SK-N-SH (cell line): ENCODE measurements around the gene HOXC5. TPM values are rescaled to one million over a fixed set of nuclear protein-coding genes. Genes with fewer than 3 reads are reported as not detected.

ENCODE experiments used
- CTCF ChIA-PET: fragments of 300-600, 350-600 bp; formaldehyde crosslinking; extraction: SDS; loops from one replicate; lab custom pipeline; 2021; lab: Yijun Ruan, JAX
- POLR2A ChIA-PET: fragments of 350-600 bp; sonication (Branson Sonifier 250); formaldehyde crosslinking; extraction: SDS; loops from one replicate; lab custom pipeline; 2020; ENCODE audit warnings: antibody characterized with exemption, inconsistent platforms; lab: Yijun Ruan, JAX
- DNase-seq: peaks from one replicate; pipeline ENCODE4 v3.0.0; 2012
- H2AFZ ChIP-seq: fragments of 200-600 bp; sonication (generic); 2 replicates; pipeline ENCODE4 v1.8.1; 2016; ENCODE audit warnings: antibody characterized with exemption, mild to moderate bottlenecking, low read depth
- H3F3A ChIP-seq: fragments of 200-600 bp; sonication (generic); replicated peaks from 2 replicates; pipeline ENCODE3; 2016; ENCODE audit warnings: antibody characterized with exemption, mild to moderate bottlenecking; ENCODE audit not compliant: insufficient read depth
- H3K27ac ChIP-seq, 2 experiments: fragments of 200-500 bp in 1 of 2; fragments of 200-600 bp in 1 of 2; sonication (Bioruptor generic) in 1 of 2; sonication (generic), shearing (Covaris generic) in 1 of 2; 2 replicates each; pipeline versions ENCODE4 v1.5.1 to v1.6.1; 2014 to 2016; ENCODE audit warnings: low read depth in 2 of 2, inconsistent platforms in 1 of 2, low read length in 1 of 2, mild to moderate bottlenecking in 1 of 2, mixed read lengths in 1 of 2
- H3K27me3 ChIP-seq: fragments of 200-600 bp; sonication (generic), shearing (Covaris generic); 2 replicates; pipeline ENCODE4 v1.6.1; 2016; ENCODE audit warnings: mixed run types; ENCODE audit not compliant: insufficient read depth
- H3K36me3 ChIP-seq, 2 experiments: fragments of 200-500 bp in 1 of 2; fragments of 200-600 bp in 1 of 2; sonication (Bioruptor generic) in 1 of 2; sonication (generic) in 1 of 2; replicated peaks in 1 of 2; 2 replicates each; pipeline versions ENCODE3 to v1.5.1; 2014 to 2016; ENCODE audit warnings: low read length in 1 of 2, mild to moderate bottlenecking in 1 of 2; ENCODE audit not compliant: insufficient read depth in 2 of 2, control insufficient read depth in 1 of 2
- H3K4me1 ChIP-seq, 2 experiments: fragments of 200-500 bp in 1 of 2; fragments of 200-600 bp in 1 of 2; sonication (Bioruptor generic) in 1 of 2; sonication (generic), shearing (Covaris generic) in 1 of 2; 2 replicates each; pipeline versions ENCODE4 v1.5.1 to v1.6.1; 2014 to 2016; ENCODE audit warnings: low read depth in 1 of 2, low read length in 1 of 2, mixed run types in 1 of 2; ENCODE audit not compliant: insufficient read depth in 2 of 2, control insufficient read depth in 1 of 2
- H3K4me2 ChIP-seq: fragments of 200-600 bp; sonication (generic), shearing (Covaris generic); 2 replicates; pipeline ENCODE4 v1.6.1; 2017; ENCODE audit warnings: mixed run types
- H3K4me3 ChIP-seq, 2 experiments: fragments of 200-500 bp in 1 of 2; fragments of 200-600 bp in 1 of 2; sonication (Bioruptor generic) in 1 of 2; sonication (generic), shearing (Covaris generic) in 1 of 2; 2 replicates each; pipeline versions ENCODE4 v1.5.1 to v1.8.1; 2014 to 2016; ENCODE audit warnings: low read depth in 2 of 2, inconsistent platforms in 1 of 2, low read length in 1 of 2, mild to moderate bottlenecking in 1 of 2, mixed read lengths in 1 of 2, moderate library complexity in 1 of 2
- H3K79me2 ChIP-seq: fragments of 200-600 bp; sonication (generic); 2 replicates; pipeline ENCODE4 v1.8.1; 2017; ENCODE audit warnings: mild to moderate bottlenecking; ENCODE audit not compliant: insufficient read depth
- H3K9ac ChIP-seq: fragments of 200-600 bp; sonication (generic); 2 replicates; pipeline ENCODE4 v1.6.1; 2017; ENCODE audit warnings: mixed run types
- H3K9me2 ChIP-seq: fragments of 200-600 bp; sonication (generic); 2 replicates; pipeline ENCODE4 v1.6.1; 2017; ENCODE audit warnings: mixed run types
- H3K9me3 ChIP-seq: fragments of 200-600 bp; sonication (generic); 2 replicates; pipeline ENCODE4 v1.6.1; 2017; ENCODE audit warnings: mixed run types, mild to moderate bottlenecking, moderate library complexity
- H4K20me1 ChIP-seq: fragments of 200-600 bp; sonication (generic); 2 replicates; pipeline ENCODE4 v1.6.1; 2017; ENCODE audit warnings: mild to moderate bottlenecking, mixed run types; ENCODE audit not compliant: insufficient read depth
- CHD2 ChIP-seq: fragments of 150-350 bp; IDR thresholded peaks from 2 replicates; pipeline ENCODE4 v1.6.1; 2018; ENCODE audit warnings: low read length; ENCODE audit not compliant: partially characterized antibody
- ELF1 ChIP-seq: IDR thresholded peaks from 2 replicates; pipeline ENCODE4 v1.4.0; 2012
- EP300 ChIP-seq, 2 experiments: IDR thresholded peaks; 2 replicates each; pipeline versions ENCODE4 v1.4.0 to v1.6.1; 2012; ENCODE audit warnings: borderline replicate concordance in 1 of 2, low read depth in 1 of 2, low read length in 1 of 2
- FOSL2 ChIP-seq: IDR thresholded peaks from 2 replicates; pipeline ENCODE4 v1.4.0; 2012; ENCODE audit warnings: low read depth, mild to moderate bottlenecking, moderate library complexity, borderline replicate concordance
- MXI1 ChIP-seq: IDR thresholded peaks from 2 replicates; pipeline ENCODE4 v1.6.1; 2012; ENCODE audit warnings: mild to moderate bottlenecking, low read depth, low read length, improper control_type of control experiment
- RAD21 ChIP-seq: IDR thresholded peaks from 2 replicates; pipeline ENCODE4 v1.6.1; 2012; ENCODE audit warnings: mild to moderate bottlenecking, low read length
- RCOR1 ChIP-seq: fragments of 150-350 bp; IDR thresholded peaks from 2 replicates; pipeline ENCODE4 v1.6.1; 2017; ENCODE audit warnings: antibody characterized with exemption, low read length
- RFX5 ChIP-seq: IDR thresholded peaks from 2 replicates; pipeline ENCODE4 v1.6.1; 2012; ENCODE audit warnings: mild to moderate bottlenecking, improper control_type of control experiment, low read length
- RXRA ChIP-seq: IDR thresholded peaks from 2 replicates; pipeline ENCODE4 v1.4.0; 2012; ENCODE audit warnings: low read depth, mild to moderate bottlenecking, borderline replicate concordance
- SMC3 ChIP-seq: IDR thresholded peaks from 2 replicates; pipeline ENCODE4 v1.6.1; 2012; ENCODE audit warnings: low read depth, low read length, improper control_type of control experiment
- TAF1 ChIP-seq: IDR thresholded peaks from 2 replicates; pipeline ENCODE4 v1.6.1; 2012; ENCODE audit warnings: low read depth, mild to moderate bottlenecking, low read length, moderate library complexity, borderline replicate concordance
- TCF12 ChIP-seq: IDR thresholded peaks from 2 replicates; pipeline ENCODE4 v1.4.0; 2012
- WGBS: methylation state at CpG from one replicate; pipeline ENCODE4 v1.1.6; 2017; ENCODE audit warnings: low lambda C conversion rate; 5-methylcytosine and 5-hydroxymethylcytosine counted together
- polyA plus RNA-seq, 3 experiments: library from polyadenylated mRNA; depleted of rRNA; stranded (reverse); fragments of >200 nt; gene quantifications; 2 replicates each; pipeline ENCODE4 v1.2.3, GENCODE V29; 2012
- TF ChIP-seq, protein P1 (sequence below): IDR thresholded peaks from 2 replicates; pipeline ENCODE4 v1.4.0; 2012; ENCODE audit warnings: low read depth, borderline replicate concordance
- TF ChIP-seq, protein P2 (sequence below): IDR thresholded peaks from 2 replicates; pipeline ENCODE4 v1.6.1; 2012; ENCODE audit warnings: mild to moderate bottlenecking, low read depth, low read length, moderate library complexity
- TF ChIP-seq, protein P3 (sequence below): IDR thresholded peaks from 2 replicates; pipeline ENCODE4 v1.4.0; 2012; ENCODE audit warnings: low read depth, borderline replicate concordance
- TF ChIP-seq, protein P4 (sequence below): IDR thresholded peaks from 2 replicates; pipeline ENCODE4; 2012

Gene HOXC5
- polyA plus RNA-seq, 1 of the 3 experiments (the other 2 are of a cell fraction): 2.1 TPM

DNA sequence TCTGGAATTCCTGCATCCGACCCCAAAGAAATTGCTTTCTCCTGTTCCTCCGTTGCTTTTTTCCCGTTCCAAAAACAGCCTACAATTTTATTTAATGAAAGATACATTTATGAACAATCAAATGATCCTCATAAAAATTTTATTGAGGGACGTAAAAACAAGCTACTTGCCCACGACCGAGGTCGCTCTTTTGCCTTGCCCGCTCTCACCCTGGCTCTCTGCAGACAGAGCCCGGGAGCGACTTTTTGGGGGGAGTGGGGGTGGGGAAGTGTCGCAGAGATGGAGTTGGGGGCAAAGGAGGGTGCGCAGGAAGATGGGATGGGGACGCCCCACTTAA is 34.0 kb upstream of the HOXC5 start:
- ChIA-PET POLR2A (interaction anchor here (0.5 to 1.8 kb wide), 2 partner anchors 15 to 209 kb away, joined by 3 to 5 read pairs; no protein-coding TSS in a partner anchor), CTCF (interaction anchor here (0.8 to 24.5 kb wide), 12 partner anchors 8 to 370 kb away, joined by 3 to 568 read pairs (median 7); partner anchors contain the start of genes HOXC10, HOXC5, HOXC8 and SMUG1)
- H3K9ac ChIP-seq: no peak overlapping the region
- H3K36me3 ChIP-seq: no peaks in the 10 kb centered on the region
- H3K27me3 ChIP-seq: peaks cover 36% of the 10 kb centered on the region
- peak overlapping the region in 1 of 2 experiments; percentile 80; a peak in 2 of 4 replicates for H3K4me3 ChIP-seq
- DNase-seq: no peak
- H3K9me3 ChIP-seq: no peaks in the 10 kb centered on the region
- no peak overlapping the region for H3K27ac ChIP-seq
- peaks cover 0 to 16% of the 10 kb centered on the region in 2 experiments; a peak in 2 of 4 replicates for H3K4me1 ChIP-seq
- H4K20me1 ChIP-seq: no peaks in the 10 kb centered on the region
- no peaks in the 10 kb centered on the region for H3F3A ChIP-seq
- TF ChIP-seq, protein P1, sequence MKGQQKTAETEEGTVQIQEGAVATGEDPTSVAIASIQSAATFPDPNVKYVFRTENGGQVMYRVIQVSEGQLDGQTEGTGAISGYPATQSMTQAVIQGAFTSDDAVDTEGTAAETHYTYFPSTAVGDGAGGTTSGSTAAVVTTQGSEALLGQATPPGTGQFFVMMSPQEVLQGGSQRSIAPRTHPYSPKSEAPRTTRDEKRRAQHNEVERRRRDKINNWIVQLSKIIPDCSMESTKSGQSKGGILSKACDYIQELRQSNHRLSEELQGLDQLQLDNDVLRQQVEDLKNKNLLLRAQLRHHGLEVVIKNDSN: no peak
- TF ChIP-seq, protein P2, sequence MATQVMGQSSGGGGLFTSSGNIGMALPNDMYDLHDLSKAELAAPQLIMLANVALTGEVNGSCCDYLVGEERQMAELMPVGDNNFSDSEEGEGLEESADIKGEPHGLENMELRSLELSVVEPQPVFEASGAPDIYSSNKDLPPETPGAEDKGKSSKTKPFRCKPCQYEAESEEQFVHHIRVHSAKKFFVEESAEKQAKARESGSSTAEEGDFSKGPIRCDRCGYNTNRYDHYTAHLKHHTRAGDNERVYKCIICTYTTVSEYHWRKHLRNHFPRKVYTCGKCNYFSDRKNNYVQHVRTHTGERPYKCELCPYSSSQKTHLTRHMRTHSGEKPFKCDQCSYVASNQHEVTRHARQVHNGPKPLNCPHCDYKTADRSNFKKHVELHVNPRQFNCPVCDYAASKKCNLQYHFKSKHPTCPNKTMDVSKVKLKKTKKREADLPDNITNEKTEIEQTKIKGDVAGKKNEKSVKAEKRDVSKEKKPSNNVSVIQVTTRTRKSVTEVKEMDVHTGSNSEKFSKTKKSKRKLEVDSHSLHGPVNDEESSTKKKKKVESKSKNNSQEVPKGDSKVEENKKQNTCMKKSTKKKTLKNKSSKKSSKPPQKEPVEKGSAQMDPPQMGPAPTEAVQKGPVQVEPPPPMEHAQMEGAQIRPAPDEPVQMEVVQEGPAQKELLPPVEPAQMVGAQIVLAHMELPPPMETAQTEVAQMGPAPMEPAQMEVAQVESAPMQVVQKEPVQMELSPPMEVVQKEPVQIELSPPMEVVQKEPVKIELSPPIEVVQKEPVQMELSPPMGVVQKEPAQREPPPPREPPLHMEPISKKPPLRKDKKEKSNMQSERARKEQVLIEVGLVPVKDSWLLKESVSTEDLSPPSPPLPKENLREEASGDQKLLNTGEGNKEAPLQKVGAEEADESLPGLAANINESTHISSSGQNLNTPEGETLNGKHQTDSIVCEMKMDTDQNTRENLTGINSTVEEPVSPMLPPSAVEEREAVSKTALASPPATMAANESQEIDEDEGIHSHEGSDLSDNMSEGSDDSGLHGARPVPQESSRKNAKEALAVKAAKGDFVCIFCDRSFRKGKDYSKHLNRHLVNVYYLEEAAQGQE: no peak
- TF ChIP-seq, protein P3, sequence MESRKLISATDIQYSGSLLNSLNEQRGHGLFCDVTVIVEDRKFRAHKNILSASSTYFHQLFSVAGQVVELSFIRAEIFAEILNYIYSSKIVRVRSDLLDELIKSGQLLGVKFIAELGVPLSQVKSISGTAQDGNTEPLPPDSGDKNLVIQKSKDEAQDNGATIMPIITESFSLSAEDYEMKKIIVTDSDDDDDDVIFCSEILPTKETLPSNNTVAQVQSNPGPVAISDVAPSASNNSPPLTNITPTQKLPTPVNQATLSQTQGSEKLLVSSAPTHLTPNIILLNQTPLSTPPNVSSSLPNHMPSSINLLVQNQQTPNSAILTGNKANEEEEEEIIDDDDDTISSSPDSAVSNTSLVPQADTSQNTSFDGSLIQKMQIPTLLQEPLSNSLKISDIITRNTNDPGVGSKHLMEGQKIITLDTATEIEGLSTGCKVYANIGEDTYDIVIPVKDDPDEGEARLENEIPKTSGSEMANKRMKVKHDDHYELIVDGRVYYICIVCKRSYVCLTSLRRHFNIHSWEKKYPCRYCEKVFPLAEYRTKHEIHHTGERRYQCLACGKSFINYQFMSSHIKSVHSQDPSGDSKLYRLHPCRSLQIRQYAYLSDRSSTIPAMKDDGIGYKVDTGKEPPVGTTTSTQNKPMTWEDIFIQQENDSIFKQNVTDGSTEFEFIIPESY: no peak
- TF ChIP-seq, protein P4, sequence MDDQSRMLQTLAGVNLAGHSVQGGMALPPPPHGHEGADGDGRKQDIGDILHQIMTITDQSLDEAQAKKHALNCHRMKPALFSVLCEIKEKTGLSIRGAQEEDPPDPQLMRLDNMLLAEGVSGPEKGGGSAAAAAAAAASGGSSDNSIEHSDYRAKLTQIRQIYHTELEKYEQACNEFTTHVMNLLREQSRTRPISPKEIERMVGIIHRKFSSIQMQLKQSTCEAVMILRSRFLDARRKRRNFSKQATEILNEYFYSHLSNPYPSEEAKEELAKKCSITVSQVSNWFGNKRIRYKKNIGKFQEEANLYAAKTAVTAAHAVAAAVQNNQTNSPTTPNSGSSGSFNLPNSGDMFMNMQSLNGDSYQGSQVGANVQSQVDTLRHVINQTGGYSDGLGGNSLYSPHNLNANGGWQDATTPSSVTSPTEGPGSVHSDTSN: no peak
- no peak for TF ChIP-seq TCF12
- TF ChIP-seq RCOR1: no peak
- no peak for TF ChIP-seq SMC3
- TF ChIP-seq RFX5: no peak
- TF ChIP-seq RXRA: no peak
- no peak for TF ChIP-seq MXI1
- TF ChIP-seq FOSL2: no peak
- no peak for TF ChIP-seq EP300 (IDR thresholded peaks at IDR 0.05; ENCODE audit: borderline replicate concordance in 1 of 2, low read depth in 1 of 2, low read length in 1 of 2)
- no peak for TF ChIP-seq TAF1
- TF ChIP-seq CHD2: no peak
- no peak for TF ChIP-seq ELF1
- no peak for TF ChIP-seq RAD21
- TF ChIP-seq, all 33 proteins: peak for 0
- 43% methylated on average over 13 of the region's 13 CpGs for WGBS
- no peaks in the 10 kb centered on the region for H3K9me2 ChIP-seq
- H3K4me2 ChIP-seq: peak overlapping the region; percentile 99; the same call in 1 of the 2 replicates
- H3K79me2 ChIP-seq: no peaks in the 10 kb centered on the region
- no peak overlapping the region; the same call in 1 of the 2 replicates for H2AFZ ChIP-seq
